GM10266 (cell line): ENCODE data around the gene PLCB1.
"Not testable (repeated sequence)": the region's sequence is repeated elsewhere in the genome, so short reads cannot be mapped to it uniquely, and the experiment has no call there.

Experiments
- DNase-seq: peaks from one replicate; pipeline ENCODE4 v3.0.0; 2012; ENCODE audit errors: extremely low spot score
- CTCF ChIP-seq: IDR thresholded peaks from 2 replicates; pipeline ENCODE4 v1.5.1; 2012; ENCODE audit warnings: mild to moderate bottlenecking, low read depth; ENCODE audit not compliant: control insufficient read depth, insufficient read depth; ENCODE audit errors: missing control alignments

The PLCB1 gene

GRCh38 chr20:8367689-8368088 lies 235.6 kb downstream of the PLCB1 start:
- DNase-seq: no peak
- TF ChIP-seq CTCF: no peak

- no peak for DNase-seq
- TF ChIP-seq CTCF: no peak
Observed at GRCh38 chr20:8368670-8369069, 236.6 kb downstream of the PLCB1 start.

GRCh38 chr20:8369311-8369710 lies 237.2 kb downstream of the PLCB1 start:
- DNase-seq: no peak
- no peak for TF ChIP-seq CTCF

- DNase-seq: no peak
- TF ChIP-seq CTCF: no peak
Observed at GRCh38 chr20:8370774-8371173, 238.7 kb downstream of the PLCB1 start.

GRCh38 chr20:8372824-8373380 lies 240.8 kb downstream of the PLCB1 start:
- no peak for DNase-seq
- no peak for TF ChIP-seq CTCF

GRCh38 chr20:8373579-8373978 lies 241.5 kb downstream of the PLCB1 start:
- TF ChIP-seq CTCF: no peak
- no peak for DNase-seq

- TF ChIP-seq CTCF: no peak
- no peak for DNase-seq
Observed at GRCh38 chr20:8375898-8376297, 243.8 kb downstream of the PLCB1 start.

GRCh38 chr20:8376940-8377339 lies 244.9 kb downstream of the PLCB1 start:
- DNase-seq: no peak

GRCh38 chr20:8379125-8379524 lies 247.1 kb downstream of the PLCB1 start:
- DNase-seq: not testable (repeated sequence)

More at GRCh38 chr20:8376940-8377339, 244.9 kb downstream of the PLCB1 start:
- no peak for TF ChIP-seq CTCF
